ENCODE results near the gene GPT2.
A peak's percentile ranks its signal among the peaks of the same experiment; 100 is the strongest.

Gene GPT2

GRCh38 chr16:46918905-46919792 is 35.0 kb downstream of the GPT2 start:
- peak; percentile 30 for TF ChIP-seq CTCF (IDR thresholded peaks at IDR 0.05; ENCODE audit: extremely low read depth, missing control alignments)
- DNase-seq (ENCODE audit: low spot score): peak; percentile 76

- no peak for TF ChIP-seq CTCF (IDR thresholded peaks at IDR 0.05; ENCODE audit: extremely low read depth, missing control alignments)
- no peak for DNase-seq (ENCODE audit: low spot score)
These were observed 36.4 kb downstream of the GPT2 start for GRCh38 chr16:46920402-46921068.

- DNase-seq (ENCODE audit: low spot score): no peak
- TF ChIP-seq CTCF (IDR thresholded peaks at IDR 0.05; ENCODE audit: extremely low read depth, missing control alignments): no peak
These were observed 38.1 kb downstream of the GPT2 start for GRCh38 chr16:46922239-46922638.

- DNase-seq (ENCODE audit: low spot score): no peak
- no peak for TF ChIP-seq CTCF (IDR thresholded peaks at IDR 0.05; ENCODE audit: extremely low read depth, missing control alignments)
These were observed 39.5 kb downstream of the GPT2 start for GRCh38 chr16:46923513-46924295.

GRCh38 chr16:46924402-46924801 is 40.2 kb downstream of the GPT2 start:
- DNase-seq (ENCODE audit: low spot score): no peak
- no peak for TF ChIP-seq CTCF (IDR thresholded peaks at IDR 0.05; ENCODE audit: extremely low read depth, missing control alignments)

GRCh38 chr16:46926470-46927225 is 42.5 kb downstream of the GPT2 start:
- no peak for TF ChIP-seq CTCF (IDR thresholded peaks at IDR 0.05; ENCODE audit: extremely low read depth, missing control alignments)
- no peak for DNase-seq (ENCODE audit: low spot score)

All from GM20000 (cell line).